Stimulated activated CD8-positive, alpha-beta memory T cell treated with anti-CD3 and anti-CD28 coated beads, Interleukin-15, amount 100 ng/mL, for 4 hours (primary cell): Measurements from ENCODE around the gene TERF2IP.
A peak's percentile ranks its signal among the peaks of the same experiment; 100 is the strongest.

Experiments
- DNase-seq, 2 donors: peaks; one replicate each; pipeline ENCODE4 v3.0.0-alpha.2; 2020; ENCODE audit warnings: low read depth in 2 of 2

Gene TERF2IP

DNA sequence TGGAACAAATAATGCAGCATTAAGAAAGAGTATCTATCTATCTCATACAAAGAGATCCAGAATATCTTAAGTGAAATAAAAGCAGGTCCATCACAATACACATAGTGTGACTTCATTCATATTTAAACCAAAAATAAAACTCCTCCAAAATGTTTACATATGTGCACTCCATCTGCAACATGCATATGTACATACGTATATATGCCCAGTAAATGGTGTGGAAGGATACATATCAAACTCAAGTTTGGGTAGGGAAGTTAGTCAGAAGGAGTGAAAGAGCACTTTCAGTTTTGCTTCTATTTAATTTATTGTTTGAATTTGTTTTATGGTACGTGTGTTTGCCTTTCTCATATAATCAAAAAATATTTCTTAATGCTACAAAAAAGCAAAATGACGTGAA is 12.5 kb upstream of the TERF2IP start:
- no peak for DNase-seq

DNA sequence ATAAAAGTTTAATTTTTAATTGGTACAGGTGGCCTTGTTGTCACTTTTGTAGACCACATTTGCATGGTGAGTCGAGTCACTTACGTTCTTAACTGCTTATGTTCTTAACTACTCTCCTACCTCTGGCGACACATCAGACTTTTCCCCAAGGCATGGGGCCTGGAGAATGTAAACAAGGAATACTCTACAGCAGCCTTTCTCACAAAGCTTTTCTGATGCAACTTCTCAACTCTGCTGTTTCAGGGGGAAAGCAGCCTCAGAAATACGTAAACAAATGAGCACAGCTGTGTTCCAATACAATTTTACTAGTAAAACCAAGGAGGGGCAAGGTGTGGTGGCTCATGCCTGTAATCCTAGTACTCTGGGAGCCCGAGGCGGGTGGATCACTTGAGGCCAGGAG is 7.0 kb upstream of the TERF2IP start:
- DNase-seq = no peak

GRCh38 chr16:75644240-75645012 is 3.1 kb upstream of the TERF2IP start:
- DNase-seq = no peak

- no peak for DNase-seq
These were observed 471 bp upstream of the TERF2IP start for GRCh38 chr16:75647112-75647491.

DNA sequence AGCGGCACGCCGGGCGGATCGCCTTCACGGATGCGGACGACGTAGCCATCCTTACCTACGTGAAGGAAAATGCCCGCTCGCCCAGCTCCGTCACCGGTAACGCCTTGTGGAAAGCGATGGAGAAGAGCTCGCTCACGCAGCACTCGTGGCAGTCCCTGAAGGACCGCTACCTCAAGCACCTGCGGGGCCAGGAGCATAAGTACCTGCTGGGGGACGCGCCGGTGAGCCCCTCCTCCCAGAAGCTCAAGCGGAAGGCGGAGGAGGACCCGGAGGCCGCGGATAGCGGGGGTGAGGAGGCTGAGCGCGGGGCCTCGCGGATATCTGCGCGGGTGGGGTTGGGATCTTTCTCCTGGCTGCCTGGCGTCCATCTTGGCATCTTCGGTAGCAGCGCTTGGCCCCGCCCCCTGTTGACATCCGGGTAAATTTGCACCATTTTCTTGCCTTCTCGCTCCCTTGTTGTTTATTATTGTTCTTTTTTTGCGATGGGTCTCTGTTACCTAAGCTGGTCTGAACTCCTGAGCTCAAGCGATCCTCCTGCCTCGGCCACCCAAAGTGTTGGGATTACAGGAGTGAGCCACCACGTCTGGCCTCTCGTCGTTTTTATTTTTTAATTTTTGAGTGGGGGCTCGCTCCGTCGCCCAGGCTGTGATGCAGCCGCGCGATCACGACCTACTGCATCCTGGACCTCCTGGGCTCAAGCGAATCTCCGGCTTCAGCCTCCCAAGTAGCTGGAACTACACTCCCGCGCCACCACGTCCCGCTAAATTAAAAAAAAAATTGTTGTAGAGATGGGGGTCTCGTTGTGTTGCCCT is 898 bp downstream of the TERF2IP start:
- DNase-seq = peak; percentile 65 to 74

DNA sequence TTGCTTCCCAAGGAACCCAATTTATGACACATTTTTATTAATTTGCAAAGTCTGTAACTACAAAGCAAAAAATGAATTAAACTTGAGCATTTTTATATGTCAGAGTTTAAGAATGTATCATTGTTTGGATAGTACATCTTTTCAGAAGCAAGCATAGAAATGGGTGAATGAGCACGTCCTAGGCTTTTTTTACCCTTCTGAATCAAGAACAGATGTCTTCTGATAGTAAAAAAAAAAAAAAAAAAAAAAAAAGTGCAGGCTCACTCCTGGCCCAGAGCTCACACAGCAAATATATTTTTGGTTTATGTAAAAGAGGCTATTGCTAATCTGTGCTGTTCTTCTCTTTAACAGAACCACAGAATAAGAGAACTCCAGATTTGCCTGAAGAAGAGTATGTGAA is 6.3 kb downstream of the TERF2IP start:
- no peak for DNase-seq

- no peak for DNase-seq
These were observed 10.6 kb downstream of the TERF2IP start for GRCh38 chr16:75658175-75658574.

GRCh38 chr16:75660321-75660720 is 12.7 kb downstream of the TERF2IP start:
- no peak for DNase-seq

DNA sequence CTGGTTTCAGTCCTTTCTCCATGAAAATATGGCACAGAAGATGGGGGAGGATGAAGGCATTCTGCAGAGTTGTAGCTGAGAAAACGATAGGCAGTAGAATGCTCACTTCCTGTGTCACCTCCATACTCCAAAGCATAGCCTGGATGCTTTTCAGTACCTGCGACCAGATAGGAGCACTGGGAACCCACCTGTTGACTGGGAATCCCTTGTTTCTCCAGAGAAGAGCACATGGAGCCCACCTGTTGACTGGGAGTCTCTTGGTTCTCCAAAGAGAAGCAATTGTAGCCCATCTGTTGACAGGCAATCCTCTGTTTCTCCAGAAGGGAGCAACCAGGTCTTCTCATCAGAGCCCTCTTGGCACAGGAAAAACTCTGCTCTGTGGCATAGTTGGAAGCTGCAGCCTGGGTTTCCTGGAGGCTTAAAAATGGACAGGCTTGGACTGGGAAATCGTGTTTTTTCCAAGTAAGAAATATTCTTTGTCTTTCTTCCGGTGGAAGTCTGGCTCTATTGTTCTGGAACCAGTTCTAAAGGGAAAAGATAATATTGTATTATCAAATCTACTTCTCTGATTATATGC is 13.2 kb downstream of the TERF2IP start:
- DNase-seq = no peak

DNA sequence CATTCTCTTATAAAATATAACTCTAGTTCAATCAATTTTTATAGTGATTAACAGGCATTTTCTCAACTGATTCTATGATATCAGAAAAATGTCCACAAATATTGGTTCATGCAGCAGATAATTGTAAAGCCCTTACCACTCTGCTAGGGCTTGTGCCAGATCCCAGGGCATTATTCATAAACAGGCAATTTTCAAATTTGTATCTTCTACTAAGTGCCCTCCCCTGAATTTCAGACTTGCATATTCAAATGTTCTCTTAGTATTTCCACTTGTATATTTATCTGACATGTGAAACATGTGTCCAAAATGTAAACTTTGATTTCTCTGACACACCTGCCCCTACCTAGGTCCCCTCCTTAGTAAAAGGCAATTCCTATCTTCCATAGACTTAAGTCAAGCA is 19.9 kb downstream of the TERF2IP start:
- DNase-seq = no peak

- no peak for DNase-seq
These were observed 29.3 kb downstream of the TERF2IP start, which contains the start of gene CPHXL2 for GRCh38 chr16:75676909-75677308. TSS of gene CPHXL2 (minus strand) at chr16:75677009. CDS start at chr16:75676999, 10 bp downstream.

DNA sequence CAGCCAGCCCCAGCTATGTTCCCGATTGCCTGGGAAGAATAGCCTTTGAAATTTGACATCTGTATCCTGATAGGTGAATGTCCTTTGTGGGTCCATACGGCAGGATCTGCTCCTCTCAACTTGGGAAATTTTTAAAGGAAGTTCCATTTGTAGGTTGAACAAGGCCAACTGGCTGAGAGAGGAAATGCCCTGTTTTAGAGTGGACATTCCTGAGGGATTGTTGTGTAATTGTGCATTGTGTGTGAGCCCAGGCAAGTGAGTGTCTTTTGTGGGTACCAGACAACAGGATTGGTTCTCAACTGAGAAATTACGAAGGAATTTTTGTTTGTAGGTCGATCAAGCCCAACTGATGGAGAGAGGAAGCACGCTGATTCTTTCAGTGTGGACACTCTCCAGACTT is 31.8 kb downstream of the TERF2IP start:
- no peak for DNase-seq

GRCh38 chr16:75682308-75682707 is 34.7 kb downstream of the TERF2IP start:
- no peak for DNase-seq

DNA sequence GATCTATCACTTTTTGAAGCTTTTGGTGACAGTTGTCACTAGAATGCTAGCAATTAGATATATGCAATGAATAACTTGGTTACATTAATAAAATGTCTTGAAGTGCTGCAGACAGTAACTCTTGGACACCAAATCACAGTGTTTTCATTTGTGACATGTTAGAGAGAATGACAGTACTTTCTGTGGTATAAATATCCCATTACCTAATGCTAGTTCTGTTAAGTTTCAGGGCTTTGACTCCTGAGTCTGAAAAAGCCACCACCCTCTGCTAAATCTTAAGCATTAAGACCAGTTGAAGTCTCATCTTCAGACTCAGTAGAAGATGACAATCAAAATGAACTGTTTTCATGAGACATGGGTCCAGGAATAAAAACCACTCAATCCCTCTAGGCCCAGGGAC is 39.8 kb downstream of the TERF2IP start:
- no peak for DNase-seq

GRCh38 chr16:75695708-75696107 is 48.1 kb downstream of the TERF2IP start:
- no peak for DNase-seq

DNA sequence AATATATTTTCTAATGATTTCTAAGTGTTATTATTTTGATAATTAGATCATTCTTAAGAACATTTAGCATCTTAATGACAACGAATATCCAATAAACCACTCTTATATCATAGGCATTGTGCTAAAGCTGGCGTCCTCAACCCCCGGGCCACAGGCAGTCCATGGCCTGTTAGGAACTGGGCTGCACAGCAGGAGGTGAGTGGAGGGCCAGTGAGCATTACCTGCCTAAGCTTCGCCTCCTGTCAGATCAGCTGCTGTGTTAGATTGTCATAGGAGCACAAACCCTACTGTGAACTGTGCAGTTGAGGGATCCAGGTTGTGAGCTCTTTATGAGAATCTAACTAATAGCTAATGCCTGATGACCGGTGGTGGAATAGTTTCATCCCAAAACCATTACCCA is 50.0 kb downstream of the TERF2IP start:
- DNase-seq = no peak

GRCh38 chr16:75701361-75701760 is 53.8 kb downstream of the TERF2IP start, which contains the start of gene DUXB:
TSS of gene DUXB (minus strand) at chr16:75701461. CDS start at chr16:75701418, 43 bp downstream.
- DNase-seq = no peak

DNA sequence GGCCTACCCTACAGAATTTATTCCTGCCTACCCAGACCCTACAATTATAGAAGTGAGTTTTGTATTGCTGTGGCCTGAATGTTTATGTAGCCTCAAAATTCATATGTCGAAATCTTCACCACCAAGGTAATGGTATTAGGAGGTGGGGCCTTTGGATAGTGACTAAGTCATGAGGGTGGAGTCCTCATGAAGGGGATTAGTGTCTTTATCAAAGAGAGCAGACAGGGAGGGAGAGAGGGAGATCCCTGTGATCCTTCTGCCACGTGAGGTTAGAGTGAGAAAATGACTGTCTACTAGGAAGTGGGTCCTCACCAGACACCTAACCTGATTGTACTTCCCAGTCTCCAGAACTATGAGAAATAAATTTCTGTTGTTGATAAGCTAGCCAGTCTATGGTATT is 54.7 kb downstream of the TERF2IP start:
- no peak for DNase-seq

DNA sequence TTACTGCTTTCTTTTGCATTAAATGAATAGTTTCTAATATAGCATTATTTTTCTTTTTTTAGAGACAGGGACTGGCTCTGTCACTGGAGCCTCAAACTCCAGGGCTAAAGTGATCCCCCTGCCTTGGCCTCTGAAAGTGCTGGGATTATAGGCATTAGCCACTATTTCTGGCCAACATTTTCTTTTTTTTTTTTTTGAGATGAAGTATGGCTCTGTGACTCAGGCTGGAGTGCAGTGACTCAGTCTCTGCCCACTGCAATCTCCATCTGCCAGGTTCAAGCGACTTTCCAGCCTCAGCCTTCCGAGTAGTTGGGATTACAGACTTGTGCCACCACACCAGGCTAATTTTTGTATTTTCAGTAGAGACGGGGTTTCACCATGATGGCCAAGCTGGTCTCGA is 55.7 kb downstream of the TERF2IP start:
- DNase-seq = no peak
